ENCODE measurements around the gene LRRC8A. TPM values are rescaled to one million over a fixed set of nuclear protein-coding genes. Genes with fewer than 3 reads are reported as not detected.

Gene LRRC8A
- total RNA-seq, 3 donors from 2014 or later: 25.3 to 48.5 (median 25.4) TPM

GRCh38 chr9:128885376-128885775, 3.4 kb downstream of the LRRC8A start:
- DNase-seq (no peak), ATAC-seq (no peak)
- Histone ChIP-seq H3K4me3 (no peak overlapping the region), H3K9me3 (no peaks in the 10 kb centered on the region), H3K36me3 (ENCODE audit: low read depth) (no peaks in the 10 kb centered on the region), H3K4me1 (ENCODE audit: low read depth) (peaks cover 15% of the 10 kb centered on the region)
- no peak for TF ChIP-seq CTCF (IDR thresholded peaks at IDR 0.05)
- intact Hi-C loops (cut with DNase I, micrococcal nuclease): no loop called here

DNA sequence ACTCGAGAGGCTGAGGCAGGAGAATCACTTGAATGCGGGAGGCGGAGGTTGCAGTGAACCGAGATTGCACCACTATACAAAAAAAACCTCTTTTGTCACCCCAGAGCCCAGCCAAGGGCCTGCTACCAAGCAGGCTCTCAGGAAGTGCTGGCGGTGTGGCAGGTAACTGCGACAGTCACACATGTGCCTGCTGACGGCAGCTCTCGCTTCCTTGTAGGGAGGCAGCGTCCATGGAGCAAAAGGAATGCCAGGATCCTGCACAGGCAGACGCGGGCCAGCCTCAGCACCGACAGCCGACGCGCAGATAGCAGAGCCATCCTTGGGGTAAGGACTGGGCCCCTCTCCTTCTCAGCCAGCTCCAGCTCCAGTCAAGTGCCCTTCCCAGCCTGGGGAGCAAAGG, 3.9 kb downstream of the LRRC8A start:
- no peaks in the 10 kb centered on the region for H3K36me3 ChIP-seq (ENCODE audit: low read depth)
- no peak overlapping the region for H3K4me3 ChIP-seq
- no peak for DNase-seq
- no peak for ATAC-seq
- no peak for TF ChIP-seq CTCF (IDR thresholded peaks at IDR 0.05)
- peaks cover 15% of the 10 kb centered on the region for H3K4me1 ChIP-seq (ENCODE audit: low read depth)
- no peaks in the 10 kb centered on the region for H3K9me3 ChIP-seq
- intact Hi-C loops (cut with DNase I, micrococcal nuclease): no loop called here

GRCh38 chr9:128886211-128886891, 4.4 kb downstream of the LRRC8A start:
- Histone ChIP-seq H3K9me3 (no peaks in the 10 kb centered on the region), H3K4me1 (ENCODE audit: low read depth) (peaks cover 19% of the 10 kb centered on the region), H3K4me3 (no peak overlapping the region), H3K36me3 (ENCODE audit: low read depth) (no peaks in the 10 kb centered on the region)
- TF ChIP-seq CTCF (IDR thresholded peaks at IDR 0.05): no peak
- intact Hi-C loops (cut with DNase I, micrococcal nuclease): no loop called here
- no peak for DNase-seq
- ATAC-seq: no peak

GRCh38 chr9:128887049-128887448, 5.1 kb downstream of the LRRC8A start:
- intact Hi-C loops (cut with DNase I, micrococcal nuclease): no loop called here
- Histone ChIP-seq H3K4me3 (no peak overlapping the region), H3K9me3 (no peaks in the 10 kb centered on the region), H3K4me1 (ENCODE audit: low read depth) (peaks cover 25% of the 10 kb centered on the region), H3K36me3 (ENCODE audit: low read depth) (no peaks in the 10 kb centered on the region)
- no peak for DNase-seq
- no peak for TF ChIP-seq CTCF (IDR thresholded peaks at IDR 0.05)
- ATAC-seq: no peak

GRCh38 chr9:128887914-128888350, 6.0 kb downstream of the LRRC8A start:
- peaks cover 34% of the 10 kb centered on the region for H3K4me1 ChIP-seq (ENCODE audit: low read depth)
- no peak for TF ChIP-seq CTCF (IDR thresholded peaks at IDR 0.05)

More at GRCh38 chr9:128887914-128888350, 6.0 kb downstream of the LRRC8A start:
- ATAC-seq (no peak), DNase-seq (no peak)
- intact Hi-C loops (cut with DNase I, micrococcal nuclease): no loop called here
- Histone ChIP-seq H3K4me3 (no peak overlapping the region), H3K9me3 (no peaks in the 10 kb centered on the region), H3K36me3 (ENCODE audit: low read depth) (no peaks in the 10 kb centered on the region)

Measured in mucosa of descending colon (tissue), 3 donors.